ENCODE results near the gene NDUFS2.
A peak's percentile ranks its signal among the peaks of the same experiment; 100 is the strongest.

Gene NDUFS2

DNA sequence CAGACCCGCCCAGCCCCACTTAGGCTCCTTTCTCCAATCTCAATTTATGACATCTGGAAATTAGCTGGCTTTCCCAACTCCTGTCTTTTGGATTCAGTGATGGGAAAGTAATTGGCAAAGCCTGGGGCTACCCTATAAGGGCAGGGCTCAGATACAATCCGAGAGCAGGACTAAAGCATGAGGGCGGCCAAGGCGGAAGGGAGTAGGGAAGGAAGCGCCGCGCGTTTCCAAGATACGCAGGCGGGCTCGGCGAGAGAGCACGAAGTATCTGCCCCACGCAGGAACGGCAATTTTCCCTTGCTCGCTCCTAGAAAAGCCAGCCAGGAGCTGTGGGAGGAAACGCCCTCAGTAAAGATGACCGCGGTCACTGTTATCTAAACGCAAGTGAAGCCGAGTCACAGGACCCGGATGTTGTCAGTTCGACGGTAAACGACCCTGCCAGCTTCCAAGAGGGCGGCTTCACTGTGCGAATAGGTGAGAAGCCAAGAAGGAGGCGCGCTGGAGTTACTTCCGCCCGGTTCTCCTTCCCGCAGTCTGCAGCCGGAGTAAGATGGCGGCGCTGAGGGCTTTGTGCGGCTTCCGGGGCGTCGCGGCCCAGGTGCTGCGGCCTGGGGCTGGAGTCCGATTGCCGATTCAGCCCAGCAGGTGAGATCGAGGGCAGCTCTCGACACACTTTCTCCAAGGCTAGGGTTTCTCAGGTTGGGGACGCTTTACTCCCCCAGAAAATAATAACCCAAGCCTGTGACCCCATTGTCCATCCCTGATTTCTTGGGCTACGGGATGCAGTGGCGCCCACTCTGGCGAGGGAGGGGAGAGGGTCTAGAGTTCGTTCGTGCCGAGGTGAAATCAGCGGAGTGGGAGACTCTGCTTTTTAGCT is at the start of gene NDUFS2:
Gene NDUFS2, plus strand, starts transcription at position 532 of the 877 bp plus-strand sequence. Its CDS starts 19 bp downstream, at position 551.
- DNase-seq = peak; percentile 100

DNA sequence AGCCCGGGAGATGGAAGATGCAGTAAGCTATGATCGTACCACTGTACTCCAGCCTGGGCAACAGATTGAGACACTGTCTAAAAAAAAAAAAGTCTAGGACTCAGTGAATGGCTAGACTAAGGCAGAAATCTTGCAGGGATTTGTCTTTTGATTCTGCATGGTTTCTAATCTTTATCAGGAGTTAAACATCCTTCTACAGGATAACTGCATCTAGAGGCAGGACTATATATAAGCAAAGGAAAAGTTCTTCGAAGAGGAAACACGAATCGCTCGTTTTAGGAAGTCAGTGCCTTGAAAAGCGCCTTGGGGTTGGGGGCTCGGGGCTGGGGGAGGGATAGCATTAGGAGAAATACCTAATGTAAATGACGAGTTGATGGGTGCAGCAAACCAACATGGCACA is 49.0 kb upstream of the NDUFS2 start:
- no peak for DNase-seq

DNA sequence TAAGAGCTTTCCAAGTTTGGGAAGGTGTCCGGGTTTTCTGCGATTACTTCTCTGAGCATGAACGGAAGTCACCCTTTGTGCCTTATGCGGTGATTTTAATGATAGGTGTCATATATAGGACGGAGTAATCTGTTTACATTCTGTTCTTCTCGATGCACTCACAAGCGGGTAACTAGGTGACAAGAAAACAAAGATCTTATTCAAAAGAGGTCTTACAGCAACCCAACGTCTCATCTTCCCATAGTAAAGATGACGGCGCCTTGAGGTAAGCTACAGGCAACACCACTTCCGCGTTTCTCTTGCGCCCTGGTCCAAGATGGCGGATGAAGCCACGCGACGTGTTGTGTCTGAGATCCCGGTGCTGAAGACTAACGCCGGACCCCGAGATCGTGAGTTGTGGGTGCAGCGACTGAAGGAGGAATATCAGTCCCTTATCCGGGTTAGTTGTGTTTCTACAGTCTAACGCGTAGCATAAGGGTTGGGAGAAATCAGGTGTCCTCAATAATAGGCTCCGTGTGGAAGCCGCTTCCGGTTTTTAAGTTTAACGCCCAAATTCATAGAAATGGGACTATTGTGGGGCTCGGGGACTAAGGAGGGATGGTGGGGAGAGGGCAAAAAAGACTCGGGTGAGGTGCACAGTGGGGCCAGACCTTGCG is 48.4 kb upstream of the NDUFS2 start, which contains the start of gene UFC1:
Gene UFC1, plus strand, starts transcription at position 297 of the 656 bp plus-strand sequence. Its CDS starts 20 bp downstream, at position 317.
- DNase-seq = peak; percentile 95

DNA sequence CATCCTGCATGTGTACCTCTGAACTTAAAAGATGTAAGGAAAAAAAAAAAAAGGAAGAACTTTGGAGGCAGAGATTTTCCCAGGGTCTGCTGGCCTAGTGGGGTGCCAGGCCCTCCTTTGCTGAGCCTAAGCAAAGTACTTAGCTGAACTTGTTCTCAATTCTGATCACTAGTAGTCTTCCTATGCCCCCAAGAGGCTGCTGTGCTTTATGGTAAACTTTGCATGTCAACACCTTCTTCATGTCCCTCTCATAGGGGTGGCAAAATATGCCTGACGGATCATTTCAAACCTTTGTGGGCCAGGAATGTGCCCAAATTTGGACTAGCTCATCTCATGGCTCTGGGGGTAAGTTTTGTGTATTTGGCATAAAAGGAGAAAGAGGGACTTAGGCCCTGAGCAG is 44.3 kb upstream of the NDUFS2 start:
- DNase-seq = no peak

DNA sequence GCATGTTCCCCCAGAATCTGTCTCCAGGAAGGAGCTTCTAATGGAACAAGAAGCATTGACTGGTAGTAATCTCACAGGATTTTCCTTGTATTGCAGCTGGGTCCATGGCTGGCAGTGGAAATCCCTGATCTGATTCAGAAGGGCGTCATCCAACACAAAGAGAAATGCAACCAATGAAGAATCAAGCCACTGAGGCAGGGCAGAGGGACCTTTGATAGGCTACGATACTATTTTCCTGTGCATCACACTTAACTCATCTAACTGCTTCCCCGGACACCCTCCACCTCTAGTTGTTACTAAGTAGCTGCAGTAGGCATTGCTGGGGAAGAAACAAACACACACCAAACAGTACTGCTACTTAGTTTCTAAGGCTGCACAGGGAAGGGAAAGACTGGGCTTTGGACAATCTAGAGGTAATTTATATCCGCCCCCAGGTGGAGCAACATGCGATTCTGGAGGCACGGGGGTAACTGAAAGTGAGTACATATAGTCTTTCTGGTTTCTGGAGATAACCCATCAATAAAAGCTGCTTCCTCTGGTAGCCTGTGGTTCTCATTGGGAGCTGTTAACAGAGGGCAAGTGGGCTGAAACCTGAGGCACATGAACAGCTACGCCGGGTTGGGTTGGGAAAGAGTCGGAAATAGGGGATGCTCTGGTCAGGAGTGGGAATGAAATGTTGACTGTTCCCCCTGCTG is 43.7 kb upstream of the NDUFS2 start:
- DNase-seq = no peak

DNA sequence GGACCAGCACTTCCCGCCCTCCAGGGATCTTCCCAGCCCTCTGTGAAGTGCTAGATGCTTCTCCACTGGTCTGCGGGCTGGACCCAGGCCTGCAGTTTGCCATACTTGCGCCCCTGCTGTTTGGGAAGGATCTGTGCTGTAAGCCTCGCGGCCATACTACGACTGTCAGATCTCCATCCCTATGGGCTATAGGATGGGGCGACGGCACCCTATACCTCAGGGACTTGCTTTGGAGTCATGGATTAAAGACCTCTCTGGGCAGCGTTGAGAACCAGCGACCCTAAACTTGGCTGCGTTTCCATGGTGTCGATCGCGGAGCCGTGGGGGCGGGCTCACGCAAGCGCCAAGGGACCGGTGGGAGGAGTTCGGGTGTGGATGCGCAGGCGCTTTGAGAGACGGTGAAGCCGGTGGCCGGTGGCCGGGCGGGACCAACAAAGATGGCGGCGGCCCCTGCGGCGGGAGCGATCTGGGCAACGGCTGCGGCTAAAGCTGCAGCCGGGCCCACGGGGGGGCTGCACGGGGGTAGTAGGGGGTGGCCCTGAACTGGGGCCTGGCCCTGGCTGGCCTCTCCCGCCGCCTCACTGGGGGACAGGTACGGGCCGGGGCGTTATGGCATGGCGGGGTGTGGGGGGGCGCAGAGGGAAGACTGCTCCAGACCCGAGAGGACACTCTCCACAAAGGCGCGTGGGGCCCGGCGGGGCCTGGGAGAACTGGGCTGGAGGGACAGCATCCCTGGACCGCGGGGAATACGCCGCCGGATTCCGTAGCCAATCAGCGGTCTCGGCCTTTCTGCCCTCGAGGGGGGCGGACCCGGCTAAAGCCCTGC is 42.9 kb upstream of the NDUFS2 start, which contains the start of gene USP21:
Gene USP21, plus strand, starts transcription at position 414 of the 826 bp plus-strand sequence. CDS start 1,141 bp downstream, outside the sequence.
- DNase-seq = peak; percentile 98

DNA sequence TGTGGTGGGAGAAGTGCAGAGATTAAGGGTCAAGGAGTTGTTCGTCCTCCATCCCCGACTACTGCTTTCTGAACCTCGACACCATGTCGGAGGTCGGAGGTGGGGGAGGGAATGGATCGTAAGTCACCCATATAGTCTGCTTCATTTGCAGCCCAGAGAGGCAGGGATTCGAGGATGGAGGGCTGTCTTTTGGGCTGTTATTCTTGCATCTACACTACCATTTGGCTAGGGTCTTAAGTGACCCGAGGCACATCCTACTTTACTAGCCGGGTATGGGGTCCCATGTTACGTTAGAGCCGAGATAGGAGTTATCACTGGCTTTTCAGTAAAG is 42.3 kb upstream of the NDUFS2 start:
- no peak for DNase-seq

DNA sequence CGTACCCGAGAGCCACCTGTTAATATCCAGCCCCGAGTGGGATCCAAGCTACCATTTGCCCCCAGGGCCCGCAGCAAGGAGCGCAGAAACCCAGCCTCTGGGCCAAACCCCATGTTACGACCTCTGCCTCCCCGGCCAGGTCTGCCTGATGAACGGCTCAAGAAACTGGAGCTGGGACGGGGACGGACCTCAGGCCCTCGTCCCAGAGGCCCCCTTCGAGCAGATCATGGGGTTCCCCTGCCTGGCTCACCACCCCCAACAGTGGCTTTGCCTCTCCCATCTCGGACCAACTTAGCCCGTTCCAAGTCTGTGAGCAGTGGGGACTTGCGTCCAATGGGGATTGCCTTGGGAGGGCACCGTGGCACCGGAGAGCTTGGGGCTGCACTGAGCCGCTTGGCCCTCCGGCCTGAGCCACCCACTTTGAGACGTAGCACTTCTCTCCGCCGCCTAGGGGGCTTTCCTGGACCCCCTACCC is 41.5 kb upstream of the NDUFS2 start:
- no peak for DNase-seq

DNA sequence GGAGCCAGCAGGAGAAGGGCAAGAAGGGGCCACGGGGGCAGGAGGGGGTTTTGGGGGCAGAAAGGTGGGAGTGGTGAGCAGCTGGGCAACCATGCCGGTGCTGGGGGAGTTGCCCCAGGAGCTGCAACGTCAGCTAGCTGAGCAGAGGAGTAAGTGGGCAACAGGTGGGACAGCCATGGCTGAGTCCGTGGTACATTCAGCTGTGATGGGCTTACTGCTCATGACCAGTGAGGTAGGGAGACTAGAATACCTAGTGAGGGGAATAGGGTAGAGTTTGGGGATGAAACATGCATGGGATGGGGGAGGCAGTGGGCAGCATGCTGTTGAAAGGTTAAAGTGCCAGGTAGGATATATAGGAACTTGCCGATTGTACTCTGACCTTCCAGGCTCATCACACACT is 40.5 kb upstream of the NDUFS2 start:
- DNase-seq = no peak

DNA sequence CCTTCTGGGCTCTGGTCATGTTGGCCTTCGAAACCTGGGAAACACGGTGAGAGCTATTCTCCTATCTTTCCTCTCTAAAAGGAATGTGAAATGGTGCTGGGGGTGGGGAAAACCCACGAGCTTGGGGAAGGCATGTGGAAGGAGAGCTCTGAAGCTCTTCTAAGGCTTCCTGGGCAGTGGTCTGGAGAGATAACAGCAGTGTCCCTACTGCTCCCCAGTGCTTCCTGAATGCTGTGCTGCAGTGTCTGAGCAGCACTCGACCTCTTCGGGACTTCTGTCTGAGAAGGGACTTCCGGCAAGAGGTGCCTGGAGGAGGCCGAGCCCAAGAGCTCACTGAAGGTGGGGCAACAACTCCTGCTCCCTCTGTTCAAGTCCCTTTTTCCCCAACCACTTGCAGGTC is 40.1 kb upstream of the NDUFS2 start:
- DNase-seq = no peak

DNA sequence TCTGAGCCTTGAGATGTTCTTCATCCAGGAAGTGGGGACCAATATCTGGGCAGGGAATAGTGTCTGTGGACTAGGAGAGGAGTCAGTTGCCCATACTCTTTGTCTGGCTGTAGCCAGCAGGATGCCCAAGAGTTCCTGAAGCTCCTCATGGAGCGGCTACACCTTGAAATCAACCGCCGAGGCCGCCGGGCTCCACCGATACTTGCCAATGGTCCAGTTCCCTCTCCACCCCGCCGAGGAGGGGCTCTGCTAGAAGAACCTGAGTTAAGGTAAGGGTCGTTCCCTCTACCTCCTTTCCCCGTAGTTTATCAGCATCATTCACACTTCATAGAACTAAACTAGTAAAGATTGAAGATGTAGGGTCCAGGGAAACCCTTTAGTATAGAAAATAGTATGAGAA is 39.4 kb upstream of the NDUFS2 start:
- no peak for DNase-seq

DNA sequence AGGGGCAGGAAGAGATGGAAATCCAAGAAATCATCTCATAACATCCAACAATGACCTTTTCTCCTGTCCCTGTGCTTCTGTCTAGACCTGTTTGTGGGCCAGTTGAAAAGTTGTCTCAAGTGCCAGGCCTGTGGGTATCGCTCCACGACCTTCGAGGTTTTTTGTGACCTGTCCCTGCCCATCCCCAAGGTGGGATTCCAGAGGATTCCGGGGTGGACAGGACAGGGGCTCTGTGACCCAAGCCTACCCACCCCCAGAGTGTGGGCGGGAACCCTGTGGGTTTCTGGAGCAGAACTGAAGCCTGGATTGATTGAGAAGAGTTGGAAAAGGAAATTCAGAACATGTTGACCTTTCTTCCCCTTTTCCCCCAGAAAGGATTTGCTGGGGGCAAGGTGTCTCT is 38.4 kb upstream of the NDUFS2 start:
- no peak for DNase-seq

DNA sequence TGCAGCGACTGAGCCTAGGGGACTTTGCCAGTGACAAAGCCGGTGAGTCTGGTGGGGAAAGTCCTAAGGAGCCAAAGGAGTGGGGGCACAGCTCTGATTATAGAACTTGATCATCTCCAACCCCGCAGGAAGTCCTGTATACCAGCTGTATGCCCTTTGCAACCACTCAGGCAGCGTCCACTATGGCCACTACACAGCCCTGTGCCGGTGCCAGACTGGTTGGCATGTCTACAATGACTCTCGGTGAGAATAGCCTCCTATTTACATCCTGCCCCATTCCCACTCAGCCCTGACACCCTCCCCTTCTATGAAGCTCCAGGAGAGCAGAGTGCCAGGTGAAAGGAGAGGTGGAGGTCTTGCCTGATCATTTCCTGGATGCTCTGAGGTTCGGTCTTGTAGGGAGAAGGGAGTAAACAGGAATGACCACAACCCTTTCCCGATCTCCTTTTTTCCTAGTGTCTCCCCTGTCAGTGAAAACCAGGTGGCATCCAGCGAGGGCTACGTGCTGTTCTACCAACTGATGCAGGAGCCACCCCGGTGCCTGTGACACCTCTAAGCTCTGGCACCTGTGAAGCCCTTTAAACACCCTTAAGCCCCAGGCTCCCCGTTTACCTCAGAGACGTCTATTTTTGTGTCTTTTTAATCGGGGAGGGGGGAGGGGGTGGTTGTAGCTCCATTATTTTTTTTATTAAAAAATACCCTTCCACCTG is 37.1 kb upstream of the NDUFS2 start:
- DNase-seq = no peak

DNA sequence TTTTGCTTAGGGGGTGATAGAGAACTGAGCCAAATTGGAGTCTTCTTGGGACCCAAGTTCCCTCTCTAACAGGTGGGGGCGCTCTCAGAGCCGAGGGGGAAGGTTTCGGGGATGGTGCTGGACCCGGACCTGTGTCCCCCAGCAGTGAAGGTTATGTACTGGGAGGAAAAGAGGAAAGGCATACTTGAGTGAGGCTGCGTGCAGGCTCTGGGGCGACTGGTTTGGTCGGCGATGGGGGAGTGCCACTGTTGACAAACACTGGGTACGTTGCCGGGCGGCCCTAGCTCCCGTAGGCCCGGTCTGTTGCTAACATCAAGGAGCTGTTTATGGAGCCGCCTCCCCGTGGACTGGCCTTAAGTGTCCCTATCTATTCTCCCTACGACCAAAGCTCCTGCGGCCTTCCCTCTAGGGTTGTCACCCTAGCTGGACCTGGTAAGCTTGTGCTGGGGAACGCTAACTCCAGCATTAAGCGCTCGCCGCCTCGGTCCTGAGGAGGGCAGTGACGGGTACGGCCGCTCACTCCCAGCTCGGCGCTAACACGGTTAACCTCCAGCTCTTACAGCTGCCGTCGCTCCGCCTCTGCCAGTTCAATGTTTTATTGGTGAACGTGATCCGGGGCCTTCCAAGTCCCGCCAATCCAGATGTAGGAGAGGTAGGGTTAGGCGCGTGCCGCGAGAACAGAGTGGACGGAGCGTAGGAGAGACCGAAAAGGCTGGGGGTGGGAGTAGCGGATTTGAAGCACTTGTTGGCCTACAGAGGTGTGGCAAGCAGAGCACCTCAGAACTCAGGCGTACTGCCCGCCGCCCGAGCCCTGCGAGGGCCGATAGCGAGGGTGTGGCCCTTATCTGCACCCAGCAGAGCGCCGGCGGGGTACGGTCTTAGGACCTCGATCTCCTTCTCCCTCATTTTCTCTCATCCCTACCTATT is 36.2 kb upstream of the NDUFS2 start, which contains the start of gene PPOX:
Gene PPOX, plus strand, starts transcription at position 685 of the 927 bp plus-strand sequence. CDS start 422 bp downstream, outside the sequence.
- peak; percentile 100 for DNase-seq

DNA sequence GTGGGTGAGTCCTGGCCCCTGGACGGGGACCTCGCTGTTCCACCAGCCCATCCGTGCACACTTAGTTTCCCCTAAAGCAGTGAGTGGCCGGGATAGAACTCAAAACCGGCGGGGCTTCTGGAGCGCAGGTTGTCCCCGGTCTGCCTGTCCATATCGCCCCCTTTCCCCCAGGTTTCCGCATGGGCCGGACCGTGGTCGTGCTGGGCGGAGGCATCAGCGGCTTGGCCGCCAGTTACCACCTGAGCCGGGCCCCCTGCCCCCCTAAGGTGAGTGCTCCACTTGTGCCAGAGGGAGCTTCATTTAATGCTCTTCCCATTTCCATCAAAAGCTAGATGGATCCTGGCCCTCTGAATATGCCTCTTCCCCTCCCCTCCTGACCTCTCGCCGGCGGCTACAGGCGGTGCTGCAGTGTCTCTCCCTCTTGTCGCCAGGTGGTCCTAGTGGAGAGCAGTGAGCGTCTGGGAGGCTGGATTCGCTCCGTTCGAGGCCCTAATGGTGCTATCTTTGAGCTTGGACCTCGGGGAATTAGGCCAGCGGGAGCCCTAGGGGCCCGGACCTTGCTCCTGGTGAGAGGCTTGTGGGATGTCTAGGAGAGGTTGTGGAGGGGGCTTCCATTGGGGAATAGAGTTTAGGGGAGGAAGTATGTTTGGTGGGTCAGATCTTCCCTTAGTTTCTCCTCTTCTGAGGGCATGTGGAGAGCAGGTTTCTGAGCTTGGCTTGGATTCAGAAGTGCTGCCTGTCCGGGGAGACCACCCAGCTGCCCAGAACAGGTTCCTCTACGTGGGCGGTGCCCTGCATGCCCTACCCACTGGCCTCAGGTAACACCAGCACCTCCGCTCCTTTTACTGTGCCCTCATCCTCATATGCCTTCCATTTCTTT is 35.3 kb upstream of the NDUFS2 start:
- peak; percentile 70 for DNase-seq

DNA sequence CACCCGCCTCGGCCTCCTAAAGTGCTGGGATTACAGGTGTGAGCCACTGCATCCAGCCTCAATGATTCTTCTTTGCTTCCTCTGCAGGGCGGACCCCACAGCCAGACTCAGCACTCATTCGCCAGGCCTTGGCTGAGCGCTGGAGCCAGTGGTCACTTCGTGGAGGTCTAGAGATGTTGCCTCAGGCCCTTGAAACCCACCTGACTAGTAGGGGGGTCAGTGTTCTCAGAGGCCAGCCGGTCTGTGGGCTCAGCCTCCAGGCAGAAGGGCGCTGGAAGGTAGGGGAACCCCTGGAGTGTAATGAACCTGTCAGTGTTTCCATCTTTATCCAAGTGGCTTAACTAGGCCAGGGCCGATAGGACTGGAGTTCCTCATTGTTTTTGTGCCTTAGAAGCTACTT is 33.3 kb upstream of the NDUFS2 start:
- DNase-seq = no peak

DNA sequence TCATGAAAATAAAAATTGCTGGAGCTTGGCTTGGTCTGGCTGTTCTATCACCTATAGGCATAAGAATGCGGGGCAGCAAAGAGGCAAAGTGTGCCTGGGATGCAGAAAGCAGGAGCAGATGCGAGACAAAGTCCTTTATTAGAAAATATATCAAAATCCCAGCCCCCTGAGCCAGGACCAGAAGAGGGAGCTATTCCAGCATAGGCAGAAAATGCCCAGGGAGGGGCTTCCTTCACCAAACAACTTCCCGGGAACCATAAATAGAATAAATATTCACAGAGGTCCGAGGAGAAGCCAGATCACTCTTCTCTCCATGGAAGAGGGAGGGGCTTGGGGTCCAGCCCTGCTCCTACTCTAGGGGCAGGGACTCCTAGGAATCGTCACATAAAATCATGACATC is 31.0 kb upstream of the NDUFS2 start:
- peak; percentile 29 for DNase-seq

DNA sequence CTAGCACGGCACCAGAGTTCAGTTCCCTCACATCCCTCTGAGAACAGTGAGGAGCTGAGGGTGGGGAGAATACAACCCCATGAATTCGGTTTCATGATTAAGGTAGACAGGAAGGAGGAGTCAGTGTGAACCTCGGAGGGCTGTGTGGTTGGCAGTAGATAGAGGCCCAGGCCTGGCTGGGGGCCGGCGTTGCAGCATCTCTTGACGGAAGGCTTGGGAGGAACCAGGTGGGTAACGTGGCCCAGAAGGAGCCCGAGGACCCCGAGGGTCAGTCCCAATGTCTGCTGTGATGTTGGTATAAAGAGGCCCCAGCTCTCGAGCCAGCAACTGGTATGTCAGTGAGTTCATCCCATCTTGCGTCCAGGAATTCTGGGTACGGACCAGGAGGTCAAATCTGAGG is 30.5 kb upstream of the NDUFS2 start:
- no peak for DNase-seq

DNA sequence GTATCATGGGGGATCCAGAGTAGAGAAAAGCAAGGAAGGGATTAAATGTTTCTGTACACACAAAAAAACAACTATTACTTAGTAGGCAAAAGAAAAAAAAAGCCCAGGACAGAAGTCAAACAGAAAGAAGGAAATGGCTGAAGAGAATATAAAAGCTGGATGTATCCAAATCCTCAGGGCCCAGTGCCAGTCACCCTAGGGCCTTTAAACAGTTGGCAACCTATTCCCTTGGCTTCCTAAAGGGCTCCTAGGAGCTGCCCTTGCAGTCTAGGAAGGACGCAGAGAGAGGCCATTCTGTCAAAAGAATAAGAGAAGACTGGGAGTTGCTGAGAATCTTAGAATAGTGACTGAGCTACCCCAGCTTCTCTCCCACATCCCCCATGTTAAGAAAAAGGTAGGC is 29.8 kb upstream of the NDUFS2 start:
- no peak for DNase-seq
